Upper lobe of left lung (tissue), 4 donors: ENCODE data around the gene CDKAL1.

Experiments
- EP300 ChIP-seq, 4 donors: sonication (generic); formaldehyde crosslinking; IDR thresholded peaks; one replicate each; pipeline ENCODE4 v1.5.1; 2017; ENCODE audit warnings: antibody characterized with exemption in 4 of 4, control low read depth in 2 of 4
- POLR2A ChIP-seq, 4 donors: fragments of 450-650 bp; IDR thresholded peaks; one replicate each; pipeline ENCODE4 v1.5.1; 2016 to 2017; ENCODE audit warnings: antibody characterized with exemption in 4 of 4, mild to moderate bottlenecking in 2 of 4
- POLR2AphosphoS5 ChIP-seq, 2 donors: sonication (generic); formaldehyde crosslinking; IDR thresholded peaks; one replicate each; pipeline ENCODE4 v1.5.1; 2017; ENCODE audit warnings: antibody characterized with exemption in 2 of 2
- TF ChIP-seq, protein P1 (sequence below), 6 experiments: fragments of 450-650 bp in 4 of 6; fragments of 200-600 bp in 2 of 6; sonication (generic) in 2 of 6; IDR thresholded peaks; one replicate each; pipeline ENCODE4 v1.5.1; 2016 to 2019; ENCODE audit warnings: antibody characterized with exemption in 6 of 6

DNA sequence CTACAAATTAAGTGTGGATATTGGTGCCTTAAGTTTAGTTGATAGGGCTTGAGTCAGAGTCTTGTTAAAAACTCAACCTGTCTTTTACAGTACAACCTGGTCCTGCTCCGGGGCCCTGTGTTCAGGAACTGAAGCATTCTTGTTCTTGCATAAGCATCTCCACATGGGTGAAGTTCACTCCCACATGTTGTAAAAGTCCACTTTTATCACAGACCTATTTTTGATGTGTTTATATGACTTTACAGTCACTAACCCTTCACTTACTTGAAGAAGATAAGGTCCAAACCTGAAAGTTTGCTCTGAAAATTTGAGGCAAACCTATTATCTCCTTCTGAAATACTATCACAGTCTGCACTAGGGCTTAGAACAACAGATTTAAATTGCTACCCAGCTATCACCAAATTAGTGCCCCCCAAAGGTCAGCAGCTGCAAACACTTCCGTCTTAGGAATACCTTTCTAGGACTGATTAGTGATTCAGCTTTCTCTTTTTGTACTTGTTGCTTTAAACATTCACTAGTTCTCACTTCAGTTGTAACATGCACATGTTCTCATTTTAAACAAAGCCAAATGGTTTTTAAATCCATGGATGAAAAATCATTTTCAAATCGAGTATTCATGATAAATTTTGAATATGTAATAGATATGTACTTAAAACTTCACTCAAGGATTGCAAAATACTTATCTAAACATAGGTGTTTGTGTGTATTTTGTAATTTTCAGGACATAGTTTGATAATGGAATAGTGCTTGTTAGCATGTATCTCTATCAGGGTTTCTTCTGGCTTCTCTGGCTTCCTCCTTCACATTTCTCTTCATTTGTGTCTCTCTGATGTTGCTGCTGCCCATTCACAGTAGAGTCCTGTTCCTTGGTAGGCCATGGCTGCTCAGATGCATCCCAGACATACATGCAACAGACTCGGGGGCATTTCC is 589.5 kb downstream of the CDKAL1 start:
- TF ChIP-seq POLR2A (IDR thresholded peaks at IDR 0.05): no peak
- TF ChIP-seq, protein P1, sequence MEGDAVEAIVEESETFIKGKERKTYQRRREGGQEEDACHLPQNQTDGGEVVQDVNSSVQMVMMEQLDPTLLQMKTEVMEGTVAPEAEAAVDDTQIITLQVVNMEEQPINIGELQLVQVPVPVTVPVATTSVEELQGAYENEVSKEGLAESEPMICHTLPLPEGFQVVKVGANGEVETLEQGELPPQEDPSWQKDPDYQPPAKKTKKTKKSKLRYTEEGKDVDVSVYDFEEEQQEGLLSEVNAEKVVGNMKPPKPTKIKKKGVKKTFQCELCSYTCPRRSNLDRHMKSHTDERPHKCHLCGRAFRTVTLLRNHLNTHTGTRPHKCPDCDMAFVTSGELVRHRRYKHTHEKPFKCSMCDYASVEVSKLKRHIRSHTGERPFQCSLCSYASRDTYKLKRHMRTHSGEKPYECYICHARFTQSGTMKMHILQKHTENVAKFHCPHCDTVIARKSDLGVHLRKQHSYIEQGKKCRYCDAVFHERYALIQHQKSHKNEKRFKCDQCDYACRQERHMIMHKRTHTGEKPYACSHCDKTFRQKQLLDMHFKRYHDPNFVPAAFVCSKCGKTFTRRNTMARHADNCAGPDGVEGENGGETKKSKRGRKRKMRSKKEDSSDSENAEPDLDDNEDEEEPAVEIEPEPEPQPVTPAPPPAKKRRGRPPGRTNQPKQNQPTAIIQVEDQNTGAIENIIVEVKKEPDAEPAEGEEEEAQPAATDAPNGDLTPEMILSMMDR (IDR thresholded peaks at IDR 0.05): no peak
- TF ChIP-seq EP300 (IDR thresholded peaks at IDR 0.05): no peak
- no peak for TF ChIP-seq POLR2AphosphoS5 (IDR thresholded peaks at IDR 0.05)
